ENCODE measurements around the gene SAPCD2. TPM values are rescaled to one million over a fixed set of nuclear protein-coding genes. Genes with fewer than 3 reads are reported as not detected.
A peak's percentile ranks its signal among the peaks of the same experiment; 100 is the strongest.

Gene SAPCD2
- total and polyA plus RNA-seq, 2 of the 8 experiments (the other 6 are each of a cell fraction or from before 2014, with no cell fraction given), result 12.7 to 32.1 TPM

DNA sequence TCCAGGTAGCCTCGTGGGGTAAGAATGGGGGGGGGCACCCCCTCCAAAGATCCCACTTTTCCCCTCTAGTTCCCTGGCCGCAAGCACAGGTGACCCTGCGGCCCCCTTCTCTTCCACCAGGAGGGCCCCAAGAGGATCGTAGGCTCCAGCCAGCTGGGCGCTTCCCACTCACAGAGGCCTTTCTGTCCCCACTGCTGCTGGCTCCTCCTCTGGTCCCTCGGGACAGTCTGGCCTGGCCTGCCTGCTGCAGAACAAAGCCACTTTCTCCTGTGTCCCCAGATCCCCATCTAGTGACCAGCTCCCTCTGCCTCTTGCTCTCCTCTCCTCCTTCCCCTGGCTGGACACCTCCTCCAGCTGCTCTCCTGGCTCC lies 534 bp upstream of the SAPCD2 start:
- H3K27me3 ChIP-seq (replicated peaks in 1 of 4; ENCODE audit: control insufficient read depth in 3 of 4, extremely low read depth in 1 of 4, insufficient read depth in 3 of 4, low read length in 3 of 4), result peaks cover 0 to 18% (median 7%) of the 10 kb centered on the region in 4 experiments; a peak in 5 of 7 replicates
- H3K23ac ChIP-seq (ENCODE audit: insufficient read length), result no peak overlapping the region
- WGBS, 2 experiments (ENCODE audit: extremely low coverage in 1 of 2, insufficient coverage in 1 of 2, insufficient read length in 1 of 2, insufficient replicate concordance in 2 of 2, low coverage in 1 of 2, low lambda C conversion rate in 2 of 2, missing lambda C conversion rate in 1 of 2), result 30% methylated on average over 6 of the region's 6 CpGs; no CpG with 5 or more reads in 1 of the 2 experiments
- peak overlapping the region; percentile 18 to 64 (median 36); a peak in 6 of 8 replicates for H3K4me3 ChIP-seq (ENCODE audit: extremely low read depth in 1 of 4, insufficient read depth in 2 of 4, low read depth in 3 of 4, low read length in 4 of 4)
- no peak for TF ChIP-seq ASH2L (IDR thresholded peaks at IDR 0.05; ENCODE audit: low read length)
- TF ChIP-seq CTCF (IDR thresholded peaks at IDR 0.05; ENCODE audit: control extremely low read depth in 1 of 3, insufficient read depth in 1 of 3, low read depth in 1 of 3, low read length in 3 of 3), result peak in 1 of 3 experiments; percentile 10; a peak in 1 of 4 replicates
- H2BK12ac ChIP-seq (ENCODE audit: low read depth, low read length), result peak overlapping the region; percentile 98; the same call in 1 of the 2 replicates
- H3K14ac ChIP-seq (ENCODE audit: insufficient read length), result no peak overlapping the region
- H3K4me2 ChIP-seq (ENCODE audit: insufficient read depth in 1 of 2, low read depth in 2 of 2, low read length in 2 of 2), result peak overlapping the region; percentile 68 to 73
- H3K4me1 ChIP-seq (replicated peaks in 1 of 4; ENCODE audit: control insufficient read depth in 3 of 4, insufficient read depth in 4 of 4, low read length in 3 of 4), result peaks cover 0 to 27% (median 21%) of the 10 kb centered on the region in 4 experiments; a peak in 6 of 7 replicates
- H4K5ac ChIP-seq (ENCODE audit: insufficient read length, low read depth, low read length), result peak overlapping the region; percentile 39
- peak overlapping the region; percentile 90 for H2BK20ac ChIP-seq (ENCODE audit: low read length)
- peak overlapping the region; percentile 44; the same call in 1 of the 2 replicates for H2BK5ac ChIP-seq (ENCODE audit: low read depth, low read length)
- H3K4ac ChIP-seq (replicated peaks; ENCODE audit: insufficient read length, low read depth, low read length), result peak overlapping the region; percentile 24
- H3K9me3 ChIP-seq (ENCODE audit: insufficient read depth in 2 of 2, low read depth in 1 of 2, low read length in 1 of 2), result no peaks in the 10 kb centered on the region
- H3K23me2 ChIP-seq (ENCODE audit: low read depth, low read length), result peaks cover 13% of the 10 kb centered on the region
- peak overlapping the region; percentile 90 for H4K8ac ChIP-seq (ENCODE audit: extremely low read depth, insufficient read depth, low read length)
- no peak overlapping the region for H3K27ac ChIP-seq (ENCODE audit: low read depth, low read length)
- H3K36me3 ChIP-seq (ENCODE audit: control insufficient read depth in 2 of 4, insufficient read depth in 4 of 4, low read length in 3 of 4), result no peaks in the 10 kb centered on the region
- H4K20me1 ChIP-seq (replicated peaks in 1 of 2; ENCODE audit: control insufficient read depth in 1 of 2, insufficient read depth in 2 of 2, low read length in 2 of 2), result peaks cover 21 to 22% of the 10 kb centered on the region in 2 experiments
- DNase-seq (ENCODE audit: low read depth in 1 of 2, low spot score in 2 of 2) (peak in 1 of 2 experiments; percentile 79), FAIRE-seq (no peak)
- POLR2A ChIA-PET (ENCODE audit: partially characterized antibody), result interaction anchor here (0.6 to 2.0 kb wide), 8 partner anchors 13 to 172 kb away, joined by 3 to 5 read pairs (median 4); partner anchors contain the start of gene MAN1B1
- peak overlapping the region in 1 of 4 experiments; percentile 10; a peak in 1 of 7 replicates for H3K9ac ChIP-seq (replicated peaks in 1 of 4; ENCODE audit: extremely low read depth in 1 of 4, low read depth in 3 of 4, low read length in 3 of 4)
- CTCF ChIA-PET (ENCODE audit: partially characterized antibody), result interaction anchor here (1.2 to 13.5 kb wide), 10 partner anchors 9 to 313 kb away, joined by 3 to 291 read pairs (median 36); partner anchors contain the start of genes ABCA2, ENTPD2, FUT7 and MAN1B1
- peak overlapping the region; percentile 83 for H2BK120ac ChIP-seq (replicated peaks; ENCODE audit: low read depth, low read length)
- peak overlapping the region; percentile 98 for H2BK15ac ChIP-seq (ENCODE audit: low read length)
- peaks cover 2% of the 10 kb centered on the region; the same call in 1 of the 2 replicates for H3K79me1 ChIP-seq (ENCODE audit: low read depth, low read length)
- peak overlapping the region; percentile 1 for H3K56ac ChIP-seq (replicated peaks; ENCODE audit: insufficient read length, low read depth, low read length)
- 0 out of 2 replicates have a peak overlapping the region, but pooled peaks have one; percentile 3 for H2AFZ ChIP-seq (ENCODE audit: low read length)
- no peaks in the 10 kb centered on the region for H3K79me2 ChIP-seq (ENCODE audit: control insufficient read depth in 1 of 2, insufficient read depth in 2 of 2, low read length in 2 of 2)
- peak overlapping the region; percentile 81 for H3K18ac ChIP-seq (ENCODE audit: extremely low read depth, low read length)
- H4K91ac ChIP-seq (replicated peaks; ENCODE audit: insufficient read length, low read length), result peak overlapping the region; percentile 71
- H2AK5ac ChIP-seq (ENCODE audit: low read depth, low read length), result peak overlapping the region; percentile 99; the same call in 1 of the 2 replicates
